ENCODE data around the gene DMD.

DNA sequence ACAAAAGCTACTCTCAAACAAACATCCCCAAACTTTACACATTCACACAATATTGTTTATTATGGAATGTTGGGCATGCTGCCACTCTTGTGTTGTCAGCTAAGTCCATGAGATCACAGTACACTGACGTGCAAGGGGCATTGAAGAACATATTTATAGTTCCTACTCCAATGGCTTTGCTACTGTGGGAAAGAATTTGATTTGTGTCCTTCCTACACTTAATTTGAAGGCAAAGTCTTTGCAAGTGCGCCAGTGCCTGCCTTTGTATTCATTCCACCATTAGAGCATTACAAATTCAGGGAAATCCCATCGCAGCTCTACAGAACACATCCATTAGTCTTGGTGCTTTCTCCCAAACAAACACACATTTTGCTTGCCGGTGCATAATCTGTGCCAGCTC lies 2094.1 kb downstream of the DMD start:
- TF ChIP-seq, protein P1, sequence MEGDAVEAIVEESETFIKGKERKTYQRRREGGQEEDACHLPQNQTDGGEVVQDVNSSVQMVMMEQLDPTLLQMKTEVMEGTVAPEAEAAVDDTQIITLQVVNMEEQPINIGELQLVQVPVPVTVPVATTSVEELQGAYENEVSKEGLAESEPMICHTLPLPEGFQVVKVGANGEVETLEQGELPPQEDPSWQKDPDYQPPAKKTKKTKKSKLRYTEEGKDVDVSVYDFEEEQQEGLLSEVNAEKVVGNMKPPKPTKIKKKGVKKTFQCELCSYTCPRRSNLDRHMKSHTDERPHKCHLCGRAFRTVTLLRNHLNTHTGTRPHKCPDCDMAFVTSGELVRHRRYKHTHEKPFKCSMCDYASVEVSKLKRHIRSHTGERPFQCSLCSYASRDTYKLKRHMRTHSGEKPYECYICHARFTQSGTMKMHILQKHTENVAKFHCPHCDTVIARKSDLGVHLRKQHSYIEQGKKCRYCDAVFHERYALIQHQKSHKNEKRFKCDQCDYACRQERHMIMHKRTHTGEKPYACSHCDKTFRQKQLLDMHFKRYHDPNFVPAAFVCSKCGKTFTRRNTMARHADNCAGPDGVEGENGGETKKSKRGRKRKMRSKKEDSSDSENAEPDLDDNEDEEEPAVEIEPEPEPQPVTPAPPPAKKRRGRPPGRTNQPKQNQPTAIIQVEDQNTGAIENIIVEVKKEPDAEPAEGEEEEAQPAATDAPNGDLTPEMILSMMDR (IDR thresholded peaks at IDR 0.05): no peak
- TF ChIP-seq EP300 (IDR thresholded peaks at IDR 0.05) (no peak), POLR2A (IDR thresholded peaks at IDR 0.05) (no peak), POLR2AphosphoS5 (IDR thresholded peaks at IDR 0.05) (peak in 1 of 4 donors; percentile 19)

Data from sigmoid colon (tissue), 4 donors.